Prostate gland (tissue), 2 donors: ENCODE measurements around the gene SRGAP1.

Source experiments
- CTCF ChIP-seq, 4 experiments: fragments of 200-600 bp in 2 of 4; fragments of 450-650 bp in 2 of 4; sonication (generic) in 2 of 4; IDR thresholded peaks; 1 replicate in 3 of 4; 2 replicates in 1 of 4; pipeline ENCODE4 v1.5.1; 2016 to 2019; ENCODE audit warnings: antibody characterized with exemption in 4 of 4, mild to moderate bottlenecking in 2 of 4, moderate library complexity in 2 of 4
- POLR2A ChIP-seq: fragments of 450-650 bp; IDR thresholded peaks from one replicate; pipeline ENCODE4 v1.6.1; 2016; ENCODE audit warnings: antibody characterized with exemption, mild to moderate bottlenecking
- POLR2AphosphoS5 ChIP-seq: sonication (generic); formaldehyde crosslinking; IDR thresholded peaks from one replicate; pipeline ENCODE4 v1.6.1; 2017; ENCODE audit warnings: antibody characterized with exemption

DNA sequence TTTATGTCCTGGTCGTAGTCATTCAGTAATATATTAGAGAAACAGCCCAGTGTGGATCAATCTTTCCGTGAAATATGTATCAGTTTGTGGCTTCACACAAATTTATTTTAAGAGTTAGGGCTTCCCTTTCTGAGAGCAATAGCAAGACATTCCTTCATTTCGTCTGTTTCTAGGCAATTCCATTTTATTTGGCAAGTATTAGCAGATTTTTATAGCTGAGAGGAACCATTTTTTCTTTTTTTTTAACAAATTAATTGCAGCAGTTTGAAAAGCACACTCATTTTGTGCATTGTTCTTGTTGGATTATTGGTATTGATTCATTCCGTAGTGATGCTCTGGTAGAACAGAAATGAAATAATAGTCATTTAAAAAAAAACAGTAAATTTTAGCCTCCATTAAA, 132.9 kb downstream of the SRGAP1 start:
- TF ChIP-seq CTCF (IDR thresholded peaks at IDR 0.05), result no peak
- no peak for TF ChIP-seq POLR2A
- TF ChIP-seq POLR2AphosphoS5, result no peak
